ENCODE results near the gene ZNF665.

- no peak for TF ChIP-seq CTCF (IDR thresholded peaks at IDR 0.05)
- TF ChIP-seq POLR2A (IDR thresholded peaks at IDR 0.05) = no peak
These were observed 35.0 kb downstream of the ZNF665 start for GRCh38 chr19:53158119-53158656.
